ENCODE measurements around the gene UBE2O. TPM values are rescaled to one million over a fixed set of nuclear protein-coding genes. Genes with fewer than 3 reads are reported as not detected.

Gene UBE2O
- polyA plus RNA-seq, 1 of the 3 experiments (the other 2 are of a cell fraction), result 25.4 TPM

DNA sequence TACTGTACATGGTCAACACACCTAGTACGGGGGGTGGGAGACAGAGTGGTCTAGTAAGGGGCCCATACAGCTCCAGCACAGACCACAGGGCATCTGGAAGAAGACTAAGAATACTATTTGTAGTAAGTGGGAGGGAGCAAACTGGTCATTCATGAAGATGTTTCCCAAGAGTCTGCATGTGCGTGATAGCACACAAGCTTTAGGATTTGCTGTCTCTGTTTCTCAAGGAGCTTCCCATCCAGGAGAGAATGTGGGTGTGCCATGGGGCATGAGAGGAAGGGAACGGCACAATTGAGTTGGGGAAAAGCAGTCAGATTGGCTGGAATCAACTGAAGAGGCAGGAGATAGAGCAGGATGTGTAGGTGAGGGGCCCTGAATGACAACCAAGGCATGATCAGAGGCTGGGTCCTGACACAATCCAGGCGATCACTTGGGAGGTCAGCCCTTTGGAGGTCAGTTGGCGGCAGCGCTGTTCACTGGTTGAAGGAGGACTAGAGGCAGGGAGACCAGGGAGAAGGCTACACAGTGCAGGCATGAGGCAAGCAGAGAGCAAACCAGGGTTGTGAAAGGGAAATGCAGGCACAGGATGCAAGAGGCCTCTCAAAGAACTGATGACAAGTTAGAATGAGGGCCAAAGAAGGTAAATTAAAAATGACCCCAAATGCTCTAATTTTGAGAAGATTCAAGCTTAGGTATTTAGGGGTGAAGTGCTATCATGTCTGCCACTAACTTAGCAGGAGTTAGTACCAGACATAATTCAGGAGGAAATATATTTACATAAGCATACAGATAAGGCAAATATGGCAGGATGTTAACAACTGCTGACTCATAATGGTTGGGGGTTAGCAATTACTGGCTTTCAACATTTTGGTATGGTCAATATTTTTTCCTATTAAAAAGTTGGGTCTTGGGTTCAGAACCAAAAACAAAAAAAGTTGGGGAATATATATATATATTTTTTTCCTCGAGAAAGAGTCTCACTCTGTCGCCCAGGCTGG is 10.3 kb downstream of the UBE2O start (continued):
- TF ChIP-seq JUND (IDR thresholded peaks at IDR 0.05), result no peak
- TF ChIP-seq TEAD4 (IDR thresholded peaks at IDR 0.05; ENCODE audit: borderline replicate concordance, insufficient read depth), result no peak
- no peak for TF ChIP-seq ELF1 (IDR thresholded peaks at IDR 0.05)

DNA sequence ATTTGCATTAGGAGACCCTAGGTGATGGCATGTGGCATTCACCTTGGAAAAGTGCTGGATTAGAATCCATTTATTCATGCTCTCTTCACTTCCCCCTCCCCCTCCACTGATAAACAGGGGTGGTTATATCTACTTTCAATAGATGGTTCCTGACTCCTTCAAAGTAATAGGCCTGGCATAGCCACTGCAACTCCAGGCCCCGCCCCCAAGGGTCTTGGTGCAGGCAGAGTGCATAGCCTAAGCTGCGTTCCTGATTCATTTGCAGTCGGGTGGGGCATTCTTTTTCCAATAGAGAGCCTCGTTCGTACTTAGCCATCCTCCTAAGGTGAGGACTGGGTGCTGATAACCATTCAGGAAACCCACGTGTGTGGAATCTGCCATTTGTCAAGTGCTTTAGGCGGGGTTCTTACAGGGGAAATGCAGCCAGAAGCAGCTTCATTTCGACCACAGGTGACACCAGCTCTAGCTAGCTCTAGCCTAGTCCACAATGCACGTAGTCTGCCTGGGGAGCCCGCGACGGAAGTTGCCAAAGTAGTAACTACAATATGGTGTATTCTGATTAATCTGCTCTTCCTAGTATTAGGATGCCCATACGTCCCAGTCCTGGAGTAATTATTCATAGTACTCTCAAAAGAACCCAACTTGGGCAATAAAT is 11.1 kb downstream of the UBE2O start:
- no peaks in the 10 kb centered on the region for H3K27me3 ChIP-seq (ENCODE audit: insufficient read depth)
- 95% methylated on average over 9 of the region's 13 CpGs for WGBS (ENCODE audit: low lambda C conversion rate)
- H3K4me3 ChIP-seq (ENCODE audit: low read depth in 2 of 2, low read length in 1 of 2), result no peak overlapping the region
- H3K36me3 ChIP-seq (replicated peaks in 1 of 2; ENCODE audit: control insufficient read depth in 1 of 2, insufficient read depth in 2 of 2, low read length in 1 of 2), result no peaks in the 10 kb centered on the region
- no peaks in the 10 kb centered on the region for H3K9me3 ChIP-seq
- peaks cover 22 to 26% of the 10 kb centered on the region in 2 experiments; a peak in 3 of 4 replicates for H3K4me1 ChIP-seq (ENCODE audit: control insufficient read depth in 1 of 2, insufficient read depth in 2 of 2, low read depth in 1 of 2, low read length in 1 of 2)
- no peak for DNase-seq
- no peak overlapping the region for H3K9ac ChIP-seq
- no peak overlapping the region for H2AFZ ChIP-seq (ENCODE audit: low read depth)
- TF ChIP-seq, protein P1, sequence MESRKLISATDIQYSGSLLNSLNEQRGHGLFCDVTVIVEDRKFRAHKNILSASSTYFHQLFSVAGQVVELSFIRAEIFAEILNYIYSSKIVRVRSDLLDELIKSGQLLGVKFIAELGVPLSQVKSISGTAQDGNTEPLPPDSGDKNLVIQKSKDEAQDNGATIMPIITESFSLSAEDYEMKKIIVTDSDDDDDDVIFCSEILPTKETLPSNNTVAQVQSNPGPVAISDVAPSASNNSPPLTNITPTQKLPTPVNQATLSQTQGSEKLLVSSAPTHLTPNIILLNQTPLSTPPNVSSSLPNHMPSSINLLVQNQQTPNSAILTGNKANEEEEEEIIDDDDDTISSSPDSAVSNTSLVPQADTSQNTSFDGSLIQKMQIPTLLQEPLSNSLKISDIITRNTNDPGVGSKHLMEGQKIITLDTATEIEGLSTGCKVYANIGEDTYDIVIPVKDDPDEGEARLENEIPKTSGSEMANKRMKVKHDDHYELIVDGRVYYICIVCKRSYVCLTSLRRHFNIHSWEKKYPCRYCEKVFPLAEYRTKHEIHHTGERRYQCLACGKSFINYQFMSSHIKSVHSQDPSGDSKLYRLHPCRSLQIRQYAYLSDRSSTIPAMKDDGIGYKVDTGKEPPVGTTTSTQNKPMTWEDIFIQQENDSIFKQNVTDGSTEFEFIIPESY (IDR thresholded peaks at IDR 0.05; ENCODE audit: borderline replicate concordance, low read depth), result no peak
- TF ChIP-seq TCF12 (IDR thresholded peaks at IDR 0.05) (no peak), GATA2 (CRISPR knock-in tag; IDR thresholded peaks at IDR 0.05) (no peak), CHD2 (IDR thresholded peaks at IDR 0.05; ENCODE audit: low read length, partially characterized antibody) (no peak), MXI1 (IDR thresholded peaks at IDR 0.05; ENCODE audit: low read depth, low read length) (no peak), TEAD4 (IDR thresholded peaks at IDR 0.05; ENCODE audit: borderline replicate concordance, insufficient read depth) (no peak), RFX5 (IDR thresholded peaks at IDR 0.05; ENCODE audit: low read length) (no peak), JUND (IDR thresholded peaks at IDR 0.05) (no peak), GABPA (IDR thresholded peaks at IDR 0.05; ENCODE audit: low read depth) (no peak), RCOR1 (IDR thresholded peaks at IDR 0.05; ENCODE audit: low read length) (no peak), YY1 (IDR thresholded peaks at IDR 0.05; ENCODE audit: low read depth) (no peak), RXRA (IDR thresholded peaks at IDR 0.05; ENCODE audit: borderline replicate concordance, low read depth) (no peak), FOXM1 (IDR thresholded peaks at IDR 0.05; ENCODE audit: low read depth) (no peak), SIN3A (IDR thresholded peaks at IDR 0.05; ENCODE audit: borderline replicate concordance, low read depth, low read length) (no peak), NFIC (IDR thresholded peaks at IDR 0.05; ENCODE audit: borderline replicate concordance) (no peak)
- TF ChIP-seq, protein P2, sequence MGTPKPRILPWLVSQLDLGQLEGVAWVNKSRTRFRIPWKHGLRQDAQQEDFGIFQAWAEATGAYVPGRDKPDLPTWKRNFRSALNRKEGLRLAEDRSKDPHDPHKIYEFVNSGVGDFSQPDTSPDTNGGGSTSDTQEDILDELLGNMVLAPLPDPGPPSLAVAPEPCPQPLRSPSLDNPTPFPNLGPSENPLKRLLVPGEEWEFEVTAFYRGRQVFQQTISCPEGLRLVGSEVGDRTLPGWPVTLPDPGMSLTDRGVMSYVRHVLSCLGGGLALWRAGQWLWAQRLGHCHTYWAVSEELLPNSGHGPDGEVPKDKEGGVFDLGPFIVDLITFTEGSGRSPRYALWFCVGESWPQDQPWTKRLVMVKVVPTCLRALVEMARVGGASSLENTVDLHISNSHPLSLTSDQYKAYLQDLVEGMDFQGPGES (IDR thresholded peaks at IDR 0.05; ENCODE audit: low read depth, low read length), result no peak
- TF ChIP-seq, protein P3, sequence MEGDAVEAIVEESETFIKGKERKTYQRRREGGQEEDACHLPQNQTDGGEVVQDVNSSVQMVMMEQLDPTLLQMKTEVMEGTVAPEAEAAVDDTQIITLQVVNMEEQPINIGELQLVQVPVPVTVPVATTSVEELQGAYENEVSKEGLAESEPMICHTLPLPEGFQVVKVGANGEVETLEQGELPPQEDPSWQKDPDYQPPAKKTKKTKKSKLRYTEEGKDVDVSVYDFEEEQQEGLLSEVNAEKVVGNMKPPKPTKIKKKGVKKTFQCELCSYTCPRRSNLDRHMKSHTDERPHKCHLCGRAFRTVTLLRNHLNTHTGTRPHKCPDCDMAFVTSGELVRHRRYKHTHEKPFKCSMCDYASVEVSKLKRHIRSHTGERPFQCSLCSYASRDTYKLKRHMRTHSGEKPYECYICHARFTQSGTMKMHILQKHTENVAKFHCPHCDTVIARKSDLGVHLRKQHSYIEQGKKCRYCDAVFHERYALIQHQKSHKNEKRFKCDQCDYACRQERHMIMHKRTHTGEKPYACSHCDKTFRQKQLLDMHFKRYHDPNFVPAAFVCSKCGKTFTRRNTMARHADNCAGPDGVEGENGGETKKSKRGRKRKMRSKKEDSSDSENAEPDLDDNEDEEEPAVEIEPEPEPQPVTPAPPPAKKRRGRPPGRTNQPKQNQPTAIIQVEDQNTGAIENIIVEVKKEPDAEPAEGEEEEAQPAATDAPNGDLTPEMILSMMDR (IDR thresholded peaks at IDR 0.05), result no peak
- TF ChIP-seq, protein P4, sequence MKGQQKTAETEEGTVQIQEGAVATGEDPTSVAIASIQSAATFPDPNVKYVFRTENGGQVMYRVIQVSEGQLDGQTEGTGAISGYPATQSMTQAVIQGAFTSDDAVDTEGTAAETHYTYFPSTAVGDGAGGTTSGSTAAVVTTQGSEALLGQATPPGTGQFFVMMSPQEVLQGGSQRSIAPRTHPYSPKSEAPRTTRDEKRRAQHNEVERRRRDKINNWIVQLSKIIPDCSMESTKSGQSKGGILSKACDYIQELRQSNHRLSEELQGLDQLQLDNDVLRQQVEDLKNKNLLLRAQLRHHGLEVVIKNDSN (IDR thresholded peaks at IDR 0.05; ENCODE audit: borderline replicate concordance, low read depth), result no peak
- TF ChIP-seq, protein P5, sequence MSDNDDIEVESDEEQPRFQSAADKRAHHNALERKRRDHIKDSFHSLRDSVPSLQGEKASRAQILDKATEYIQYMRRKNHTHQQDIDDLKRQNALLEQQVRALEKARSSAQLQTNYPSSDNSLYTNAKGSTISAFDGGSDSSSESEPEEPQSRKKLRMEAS (IDR thresholded peaks at IDR 0.05; ENCODE audit: low read depth), result no peak
- ChIA-PET CTCF (interaction anchor here (1.0 to 4.0 kb wide), 2 partner anchors 11 to 14 kb away, joined by 3 to 32 read pairs; partner anchors contain the start of gene UBE2O), POLR2A (no interaction called here)
- H4K20me1 ChIP-seq (ENCODE audit: insufficient read depth), result peaks cover 81% of the 10 kb centered on the region
- peaks cover 94% of the 10 kb centered on the region for H3K79me2 ChIP-seq (ENCODE audit: insufficient read depth)
- H3F3A ChIP-seq (replicated peaks; ENCODE audit: insufficient read depth), result peaks cover 21% of the 10 kb centered on the region
- no peaks in the 10 kb centered on the region for H3K9me2 ChIP-seq
- H3K4me2 ChIP-seq, result no peak overlapping the region
- H3K27ac ChIP-seq (ENCODE audit: low read depth in 2 of 2, low read length in 1 of 2), result no peak overlapping the region

Measured in SK-N-SH (cell line).